WTC11 (cell line): ENCODE measurements around the gene PARP3.

Experiments
- CREB1 ChIP-seq: sonication (generic); formaldehyde crosslinking; IDR thresholded peaks from 2 replicates; pipeline ENCODE4 v1.8.0; 2023; ENCODE audit warnings: mild to moderate bottlenecking, missing genetic modification reagents
- GTF2I ChIP-seq: fragments of 250-450 bp; sonication (Bioruptor Pico); conservative IDR thresholded peaks from 2 replicates; pipeline ENCODE4 v1.4.0; 2021; ENCODE audit warnings: mild to moderate bottlenecking
- JAZF1 ChIP-seq: fragments of 250-450 bp; sonication (Bioruptor Pico); IDR thresholded peaks from 2 replicates; pipeline ENCODE4 v1.9.0; 2021; ENCODE audit warnings: moderate library complexity, mild to moderate bottlenecking, inconsistent platforms
- TEAD1 ChIP-seq: sonication (generic); formaldehyde crosslinking; IDR thresholded peaks from 2 replicates; pipeline ENCODE4 v1.8.0; 2022; ENCODE audit warnings: mild to moderate bottlenecking, missing genetic modification reagents
- ZNF138 ChIP-seq: sonication (generic); formaldehyde crosslinking; conservative IDR thresholded peaks from 2 replicates; pipeline ENCODE4 v1.8.1; 2022; ENCODE audit warnings: mild to moderate bottlenecking, moderate library complexity, missing genetic modification reagents
- TF ChIP-seq, protein P1 (sequence below): fragments of 200-600 bp; IDR thresholded peaks from 2 replicates; pipeline ENCODE4 v1.8.0; 2022; ENCODE audit warnings: antibody characterized with exemption
- TF ChIP-seq, protein P2 (sequence below): sonication (generic); formaldehyde crosslinking; IDR thresholded peaks from 2 replicates; pipeline ENCODE4 v1.8.0; 2023; ENCODE audit warnings: missing genetic modification reagents

DNA sequence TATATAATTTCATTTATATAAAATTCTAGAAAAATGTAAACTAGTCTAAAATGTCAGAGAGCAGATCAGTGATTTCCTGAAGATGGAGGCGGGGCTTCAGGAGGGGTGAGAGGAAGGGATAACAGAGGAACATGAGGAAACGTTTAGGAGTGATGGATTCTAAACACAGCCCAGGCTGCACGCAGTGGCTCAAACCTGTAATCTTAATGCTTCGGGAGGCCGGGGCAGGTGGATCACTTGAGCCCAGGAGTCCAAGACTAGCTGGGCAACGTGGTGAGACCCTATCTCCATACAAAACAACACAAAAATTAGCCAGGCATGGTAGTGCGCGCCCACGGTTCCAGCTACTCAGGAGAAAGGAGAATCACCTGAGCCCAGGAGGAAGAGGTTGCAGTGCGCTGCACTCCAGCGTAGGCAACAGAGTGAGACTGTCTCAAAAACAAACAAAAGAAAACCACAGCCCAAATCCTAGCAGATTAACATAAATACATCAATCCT lies 21.0 kb upstream of the PARP3 start:
- TF ChIP-seq, protein P1, sequence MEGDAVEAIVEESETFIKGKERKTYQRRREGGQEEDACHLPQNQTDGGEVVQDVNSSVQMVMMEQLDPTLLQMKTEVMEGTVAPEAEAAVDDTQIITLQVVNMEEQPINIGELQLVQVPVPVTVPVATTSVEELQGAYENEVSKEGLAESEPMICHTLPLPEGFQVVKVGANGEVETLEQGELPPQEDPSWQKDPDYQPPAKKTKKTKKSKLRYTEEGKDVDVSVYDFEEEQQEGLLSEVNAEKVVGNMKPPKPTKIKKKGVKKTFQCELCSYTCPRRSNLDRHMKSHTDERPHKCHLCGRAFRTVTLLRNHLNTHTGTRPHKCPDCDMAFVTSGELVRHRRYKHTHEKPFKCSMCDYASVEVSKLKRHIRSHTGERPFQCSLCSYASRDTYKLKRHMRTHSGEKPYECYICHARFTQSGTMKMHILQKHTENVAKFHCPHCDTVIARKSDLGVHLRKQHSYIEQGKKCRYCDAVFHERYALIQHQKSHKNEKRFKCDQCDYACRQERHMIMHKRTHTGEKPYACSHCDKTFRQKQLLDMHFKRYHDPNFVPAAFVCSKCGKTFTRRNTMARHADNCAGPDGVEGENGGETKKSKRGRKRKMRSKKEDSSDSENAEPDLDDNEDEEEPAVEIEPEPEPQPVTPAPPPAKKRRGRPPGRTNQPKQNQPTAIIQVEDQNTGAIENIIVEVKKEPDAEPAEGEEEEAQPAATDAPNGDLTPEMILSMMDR = no peak
- TF ChIP-seq TEAD1 (CRISPR knock-in tag) (no peak), JAZF1 (CRISPR knock-in tag) (no peak), ZNF138 (CRISPR knock-in tag) (no peak), CREB1 (no peak), GTF2I (CRISPR knock-in tag) (no peak)
- TF ChIP-seq, protein P2, sequence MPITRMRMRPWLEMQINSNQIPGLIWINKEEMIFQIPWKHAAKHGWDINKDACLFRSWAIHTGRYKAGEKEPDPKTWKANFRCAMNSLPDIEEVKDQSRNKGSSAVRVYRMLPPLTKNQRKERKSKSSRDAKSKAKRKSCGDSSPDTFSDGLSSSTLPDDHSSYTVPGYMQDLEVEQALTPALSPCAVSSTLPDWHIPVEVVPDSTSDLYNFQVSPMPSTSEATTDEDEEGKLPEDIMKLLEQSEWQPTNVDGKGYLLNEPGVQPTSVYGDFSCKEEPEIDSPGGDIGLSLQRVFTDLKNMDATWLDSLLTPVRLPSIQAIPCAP = no peak
